Thoracic aorta (tissue), 2 donors: ENCODE results near the gene CLSTN2. TPM values are rescaled to one million over a fixed set of nuclear protein-coding genes. Genes with fewer than 3 reads are reported as not detected.

Source experiments
- ATAC-seq: fragments of 150-250 bp; one replicate; pipeline ENCODE4 v1.8.0; 2017; ENCODE audit warnings: low read depth; ENCODE audit not compliant: insufficient number of reproducible peaks, low FRiP score
- DNase-seq: peaks from one replicate; pipeline ENCODE4 v3.0.0-alpha.2; 2020; ENCODE audit warnings: low spot score
- H3K27ac ChIP-seq, 2 donors: fragments of 200-600 bp; sonication (generic); 1 replicate in 1 of 2; 2 replicates in 1 of 2; pipeline ENCODE4 v1.5.1; 2016; ENCODE audit warnings: mild to moderate bottlenecking in 2 of 2, moderate library complexity in 2 of 2
- H3K27me3 ChIP-seq: fragments of 200-600 bp; sonication (generic); replicated peaks from 2 replicates; pipeline ENCODE4 v1.6.0; 2016; ENCODE audit warnings: mild to moderate bottlenecking; ENCODE audit not compliant: insufficient read depth
- H3K36me3 ChIP-seq: fragments of 200-600 bp; sonication (generic); one replicate; pipeline ENCODE4 v1.5.1; 2016
- H3K4me1 ChIP-seq, 2 donors: fragments of 200-600 bp; sonication (generic); 1 replicate in 1 of 2; 2 replicates in 1 of 2; pipeline versions ENCODE4 v1.5.1 to v1.6.0; 2016; ENCODE audit warnings: low read depth in 2 of 2, mild to moderate bottlenecking in 1 of 2; ENCODE audit not compliant: control insufficient read depth in 1 of 2
- H3K4me3 ChIP-seq: fragments of 200-600 bp; sonication (generic); 2 replicates; pipeline ENCODE4 v1.5.1; 2016; ENCODE audit warnings: mild to moderate bottlenecking
- H3K9me3 ChIP-seq: fragments of 200-600 bp; sonication (generic); 2 replicates; pipeline ENCODE4 v1.5.1; 2016
- CTCF ChIP-seq: fragments of 200-600 bp; sonication (generic); IDR thresholded peaks from one replicate; pipeline ENCODE4 v1.5.1; 2019; ENCODE audit warnings: antibody characterized with exemption
- total RNA-seq, 2 donors: library from RNA; depleted of rRNA; stranded (reverse); fragments of >200 nt; gene quantifications; one replicate each; pipeline versions ENCODE4 v1.1.0 to v1.2.3, GENCODE V29; 2016

Gene CLSTN2
- total RNA-seq, 2 donors from 2014 or later, result 7.6 to 15.7 TPM

GRCh38 chr3:140223197-140223596, 288.2 kb downstream of the CLSTN2 start:
- Histone ChIP-seq H3K36me3 (no peaks in the 10 kb centered on the region), H3K27me3 (no peaks in the 10 kb centered on the region), H3K27ac (no peak overlapping the region), H3K9me3 (no peaks in the 10 kb centered on the region), H3K4me1 (no peaks in the 10 kb centered on the region), H3K4me3 (no peak overlapping the region)
- ATAC-seq (no peak), DNase-seq (no peak)
- no peak for TF ChIP-seq CTCF

GRCh38 chr3:140223631-140224030, 288.6 kb downstream of the CLSTN2 start:
- Histone ChIP-seq H3K36me3 (no peaks in the 10 kb centered on the region), H3K27me3 (no peaks in the 10 kb centered on the region), H3K4me1 (no peaks in the 10 kb centered on the region), H3K4me3 (no peak overlapping the region), H3K9me3 (no peaks in the 10 kb centered on the region), H3K27ac (no peak overlapping the region)
- TF ChIP-seq CTCF, result no peak
- DNase-seq (no peak), ATAC-seq (no peak)

- ATAC-seq (no peak), DNase-seq (no peak)
- Histone ChIP-seq H3K36me3 (no peaks in the 10 kb centered on the region), H3K4me1 (no peaks in the 10 kb centered on the region), H3K27me3 (no peaks in the 10 kb centered on the region), H3K9me3 (no peaks in the 10 kb centered on the region), H3K4me3 (no peak overlapping the region), H3K27ac (no peak overlapping the region)
- TF ChIP-seq CTCF, result no peak
These were observed 289.3 kb downstream of the CLSTN2 start for GRCh38 chr3:140224307-140224706.

- H3K4me3 ChIP-seq, result no peak overlapping the region
- H3K27ac ChIP-seq, result no peak overlapping the region
- no peak for ATAC-seq
- H3K9me3 ChIP-seq, result no peaks in the 10 kb centered on the region
- no peaks in the 10 kb centered on the region for H3K27me3 ChIP-seq
- no peak for DNase-seq
- no peak for TF ChIP-seq CTCF
- no peaks in the 10 kb centered on the region for H3K4me1 ChIP-seq
- H3K36me3 ChIP-seq, result no peaks in the 10 kb centered on the region
These were observed 291.0 kb downstream of the CLSTN2 start for GRCh38 chr3:140225996-140226395.

GRCh38 chr3:140233702-140234101, 298.7 kb downstream of the CLSTN2 start:
- no peak for TF ChIP-seq CTCF
- no peak for ATAC-seq

More at GRCh38 chr3:140233702-140234101, 298.7 kb downstream of the CLSTN2 start:
- peaks cover 0 to under 1% of the 10 kb centered on the region in 2 donors for H3K4me1 ChIP-seq
- no peaks in the 10 kb centered on the region for H3K9me3 ChIP-seq
- H3K27ac ChIP-seq, result no peak overlapping the region
- no peaks in the 10 kb centered on the region for H3K36me3 ChIP-seq
- no peak overlapping the region for H3K4me3 ChIP-seq
- DNase-seq, result no peak
- no peaks in the 10 kb centered on the region for H3K27me3 ChIP-seq
